ENCODE results near the gene COL18A1. TPM values are rescaled to one million over a fixed set of nuclear protein-coding genes. Genes with fewer than 3 reads are reported as not detected.
"Not testable (repeated sequence)": the region's sequence is repeated elsewhere in the genome, so short reads cannot be mapped to it uniquely, and the experiment has no call there.

The COL18A1 gene
- total and polyA plus RNA-seq, 3 experiments from 2014 or later: 1.9 to 4.7 (median 2.2) TPM

DNA sequence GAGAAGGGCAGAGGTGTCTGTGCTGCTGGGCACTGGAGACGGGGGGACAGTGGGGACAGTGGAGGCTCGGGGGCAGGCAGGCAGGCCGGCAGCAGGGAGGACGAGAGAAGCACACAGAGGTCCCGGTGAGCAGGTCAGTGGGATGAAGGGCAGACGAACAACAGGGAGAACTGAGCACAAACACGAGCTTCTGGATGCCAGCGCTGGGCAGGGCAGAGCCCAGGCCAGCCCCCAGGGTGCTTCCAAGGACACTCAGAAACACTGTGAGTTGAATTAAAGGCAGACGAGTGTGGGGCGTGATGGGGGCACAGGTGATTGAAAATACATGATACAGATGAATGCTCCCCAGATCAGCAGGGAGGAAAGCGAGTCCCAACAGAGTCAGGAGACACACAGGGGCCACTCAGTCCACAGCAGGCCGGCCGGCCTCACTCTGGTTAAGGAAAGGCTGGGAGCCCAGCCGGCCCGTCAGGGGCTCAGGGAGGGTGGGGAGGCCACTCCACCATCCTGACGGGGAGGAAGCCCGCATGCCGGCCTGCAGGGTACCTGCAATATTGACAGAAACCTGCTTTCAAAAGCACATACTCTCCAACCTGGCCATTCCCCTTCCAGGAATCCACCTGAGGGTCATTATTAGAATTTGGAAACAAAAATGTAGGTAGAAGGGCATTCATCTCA, 123.2 kb downstream of the COL18A1 start:
- peaks cover 9% of the 10 kb centered on the region for H3K36me3 ChIP-seq (ENCODE audit: insufficient read depth, low read length)

DNA sequence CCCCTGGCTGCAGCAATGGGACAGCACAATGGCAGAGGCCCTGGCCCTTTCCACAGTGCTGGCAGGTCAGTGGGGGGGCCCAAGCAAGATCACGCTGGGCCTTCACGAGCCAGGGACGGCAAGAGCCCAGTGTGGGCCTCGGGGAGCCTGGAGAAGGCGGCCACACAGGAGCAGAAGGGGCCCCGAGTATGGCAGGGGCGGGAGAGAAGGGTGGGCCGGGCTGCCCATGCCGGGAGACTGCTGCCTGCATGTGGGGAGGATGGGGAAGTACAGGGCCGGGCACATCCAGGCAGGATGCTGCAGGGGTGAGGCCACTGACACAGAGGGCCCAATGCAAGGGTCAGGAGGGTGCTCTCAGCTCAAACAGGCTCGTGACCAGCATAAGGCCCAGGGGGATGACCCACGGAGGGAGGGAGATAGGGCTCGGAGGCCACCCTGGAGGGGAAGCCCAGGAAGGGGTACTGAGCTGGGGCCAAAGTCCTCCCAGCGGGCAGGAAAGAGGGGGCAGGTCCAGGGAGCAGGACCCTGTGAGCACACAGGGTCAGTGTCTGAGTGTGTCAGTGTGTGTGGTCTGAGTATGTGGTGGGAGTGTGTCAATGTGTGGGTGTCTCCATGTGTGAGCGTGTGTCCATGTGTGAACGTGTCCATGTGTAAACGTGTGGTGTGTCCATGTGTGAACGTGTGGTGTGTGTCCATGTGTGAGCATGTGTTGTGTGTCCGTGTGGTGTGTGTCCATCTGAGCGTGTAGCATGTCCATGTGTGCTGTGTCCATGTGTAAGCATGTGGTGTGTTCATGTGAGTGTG, 124.2 kb downstream of the COL18A1 start:
- CTCF ChIA-PET: no interaction called here
- no peak overlapping the region for H3K4me3 Mint-ChIP-seq
- peaks cover 0 to 13% (median 0%) of the 10 kb centered on the region in 3 donors for H3K36me3 Mint-ChIP-seq

More for the DNA sequence above, 123.2 kb downstream of the COL18A1 start:
- Histone ChIP-seq H3K27me3 (ENCODE audit: insufficient read depth, low read length, poor library complexity, severe bottlenecking) (no peaks in the 10 kb centered on the region), H3K4me3 (ENCODE audit: low read length) (no peak overlapping the region), H3K4me1 (ENCODE audit: insufficient read depth, low read length) (peaks cover 8% of the 10 kb centered on the region), H3K9me3 (ENCODE audit: low read length) (no peaks in the 10 kb centered on the region), H3K27ac (ENCODE audit: low read depth, low read length) (no peak overlapping the region)
- H3K4me1 Mint-ChIP-seq: peaks cover 4 to 8% (median 8%) of the 10 kb centered on the region in 3 donors
- no peaks in the 10 kb centered on the region for H3K27me3 Mint-ChIP-seq
- DNase-seq: peak in 1 of 5 donors; percentile 20
- H3K27ac Mint-ChIP-seq: peak overlapping the region in 1 of 8 donors; percentile 87
- POLR2A ChIA-PET: no interaction called here
- peaks cover 0 to 13% (median 0%) of the 10 kb centered on the region in 3 donors for H3K36me3 Mint-ChIP-seq
- H3K4me3 Mint-ChIP-seq: peak overlapping the region in 1 of 7 donors; percentile 48
- CTCF ChIA-PET: no interaction called here
- no peaks in the 10 kb centered on the region for H3K9me3 Mint-ChIP-seq

DNA sequence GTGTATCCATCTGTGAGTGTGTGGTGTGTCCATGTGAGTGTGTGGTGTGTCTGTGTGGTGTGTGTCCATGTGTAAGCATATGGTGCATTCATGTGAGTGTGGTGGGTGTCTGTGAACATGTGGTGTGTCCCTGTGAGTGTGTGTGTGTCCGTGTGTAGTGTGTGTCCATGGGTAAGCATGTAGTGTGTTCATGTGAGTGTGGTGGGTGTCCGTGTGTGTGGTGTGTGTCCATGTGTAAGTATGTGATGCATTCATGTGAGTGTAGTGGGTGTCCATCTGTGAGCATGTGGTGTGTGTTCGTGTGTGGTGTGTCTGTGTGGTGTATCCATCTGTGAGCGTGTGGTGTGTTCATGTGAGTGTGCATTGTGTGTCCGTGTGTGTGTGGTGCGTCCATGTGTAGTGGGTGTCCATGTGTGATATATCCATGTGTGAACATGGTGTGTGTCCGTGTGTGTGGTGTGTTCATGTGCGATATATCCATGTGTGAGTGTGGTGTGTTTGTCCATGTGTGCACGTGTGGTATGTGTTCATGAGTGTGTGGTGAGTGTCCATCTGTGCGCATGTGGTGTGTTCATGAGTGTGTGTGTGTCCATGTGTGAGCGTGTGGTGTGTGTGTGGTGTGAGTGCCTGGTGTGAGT, 124.9 kb downstream of the COL18A1 start:
- Mint-ChIP-seq H3K9me3 (no peaks in the 10 kb centered on the region), H3K36me3 (peaks cover 0 to 13% (median 0%) of the 10 kb centered on the region in 3 donors), H3K27me3 (no peaks in the 10 kb centered on the region), H3K27ac (no peak overlapping the region), H3K4me1 (peaks cover 4 to 13% (median 9%) of the 10 kb centered on the region in 3 donors), H3K4me3 (no peak overlapping the region)
- Histone ChIP-seq H3K9me3 (ENCODE audit: low read length) (no peaks in the 10 kb centered on the region), H3K27ac (ENCODE audit: low read depth, low read length) (no peak overlapping the region), H3K27me3 (ENCODE audit: insufficient read depth, low read length, poor library complexity, severe bottlenecking) (no peaks in the 10 kb centered on the region), H3K36me3 (ENCODE audit: insufficient read depth, low read length) (peaks cover 9% of the 10 kb centered on the region), H3K4me1 (ENCODE audit: insufficient read depth, low read length) (peaks cover 11% of the 10 kb centered on the region), H3K4me3 (ENCODE audit: low read length) (no peak overlapping the region)
- ChIA-PET CTCF (no interaction called here), POLR2A (no interaction called here)
- DNase-seq: peak in 1 of 5 donors; percentile 21

More for the DNA sequence above, 124.2 kb downstream of the COL18A1 start:
- DNase-seq: peak in 1 of 5 donors; percentile 35
- Histone ChIP-seq H3K4me1 (ENCODE audit: insufficient read depth, low read length) (peaks cover 11% of the 10 kb centered on the region), H3K9me3 (ENCODE audit: low read length) (no peaks in the 10 kb centered on the region), H3K27ac (ENCODE audit: low read depth, low read length) (no peak overlapping the region), H3K4me3 (ENCODE audit: low read length) (no peak overlapping the region), H3K36me3 (ENCODE audit: insufficient read depth, low read length) (peaks cover 9% of the 10 kb centered on the region), H3K27me3 (ENCODE audit: insufficient read depth, low read length, poor library complexity, severe bottlenecking) (no peaks in the 10 kb centered on the region)
- Mint-ChIP-seq H3K4me1 (peaks cover 4 to 13% (median 9%) of the 10 kb centered on the region in 3 donors), H3K27ac (no peak overlapping the region), H3K9me3 (no peaks in the 10 kb centered on the region), H3K27me3 (no peaks in the 10 kb centered on the region)
- POLR2A ChIA-PET: no interaction called here

DNA sequence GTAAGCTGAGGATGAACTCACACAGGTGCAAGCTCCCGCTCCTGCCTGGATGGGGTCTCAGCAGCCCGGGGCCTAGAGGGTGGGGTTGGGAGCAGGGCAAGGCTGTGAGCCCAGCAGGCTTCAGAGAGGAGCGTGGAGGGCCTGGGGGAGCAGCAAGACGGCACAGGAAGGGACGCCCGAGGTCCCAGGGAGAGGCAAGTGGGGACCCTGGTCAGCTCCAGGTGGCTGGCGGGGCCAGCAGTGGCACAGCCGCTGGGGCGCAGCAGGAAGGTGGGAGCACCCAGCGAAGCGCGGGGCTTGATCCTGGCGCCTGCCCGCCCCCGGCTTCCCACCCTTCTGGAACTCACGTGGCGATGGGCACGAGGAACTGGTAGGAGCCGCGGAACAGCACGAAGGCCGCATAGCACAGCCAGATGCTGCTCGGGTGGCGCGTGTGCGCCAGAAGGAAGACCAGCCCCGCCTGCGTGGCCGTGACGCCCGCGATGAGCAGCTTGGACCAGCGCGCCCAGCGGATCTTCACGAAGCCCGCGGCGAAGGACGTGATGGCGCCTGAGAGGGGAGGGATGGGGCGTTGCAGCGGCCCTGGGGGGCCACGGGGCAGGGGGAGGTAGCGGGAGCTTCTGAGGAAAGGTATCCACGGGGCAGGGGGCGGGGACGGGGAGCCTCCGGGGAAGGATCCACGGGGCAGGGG, 125.6 kb downstream of the COL18A1 start:
- Histone ChIP-seq H3K27me3 (ENCODE audit: insufficient read depth, low read length, poor library complexity, severe bottlenecking) (no peaks in the 10 kb centered on the region), H3K27ac (ENCODE audit: low read depth, low read length) (no peak overlapping the region), H3K4me1 (ENCODE audit: insufficient read depth, low read length) (peaks cover 11% of the 10 kb centered on the region), H3K4me3 (ENCODE audit: low read length) (no peak overlapping the region), H3K36me3 (ENCODE audit: insufficient read depth, low read length) (peaks cover 9% of the 10 kb centered on the region), H3K9me3 (ENCODE audit: low read length) (no peaks in the 10 kb centered on the region)
- Mint-ChIP-seq H3K27ac (no peak overlapping the region), H3K27me3 (no peaks in the 10 kb centered on the region), H3K36me3 (peaks cover 0 to 14% (median 0%) of the 10 kb centered on the region in 3 donors), H3K4me3 (no peak overlapping the region), H3K9me3 (no peaks in the 10 kb centered on the region), H3K4me1 (peaks cover 4 to 13% (median 9%) of the 10 kb centered on the region in 3 donors)
- DNase-seq: peak in 1 of 5 donors; percentile 32
- ChIA-PET CTCF (no interaction called here), POLR2A (no interaction called here)

DNA sequence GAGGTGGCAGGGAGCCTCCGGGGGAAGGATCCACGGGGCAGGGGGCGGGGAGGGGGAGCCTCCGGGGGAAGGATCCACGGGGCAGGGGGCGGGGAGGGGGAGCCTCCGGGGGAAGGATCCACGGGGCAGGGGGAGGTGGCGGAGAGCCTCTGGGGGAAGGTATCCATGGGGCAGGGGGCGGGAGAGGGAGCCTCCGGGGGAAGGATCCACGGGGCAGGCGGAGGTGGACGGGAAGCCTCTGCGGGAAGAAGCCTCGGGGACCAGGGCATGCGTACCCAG, 126.1 kb downstream of the COL18A1 start:
- H3K36me3 ChIP-seq (ENCODE audit: insufficient read depth, low read length); H3K27ac Mint-ChIP-seq; H3K27me3 ChIP-seq (ENCODE audit: insufficient read depth, low read length, poor library complexity, severe bottlenecking); H3K9me3 Mint-ChIP-seq; H3K27ac ChIP-seq (ENCODE audit: low read depth, low read length); H3K4me3 ChIP-seq (ENCODE audit: low read length); POLR2A ChIA-PET; H3K9me3 ChIP-seq (ENCODE audit: low read length); H3K4me3 Mint-ChIP-seq; CTCF ChIA-PET; H3K27me3 Mint-ChIP-seq: not testable (repeated sequence)
- DNase-seq: peak in 1 of 5 donors; percentile 41
- H3K4me1 ChIP-seq (ENCODE audit: insufficient read depth, low read length): peaks cover 11% of the 10 kb centered on the region
- Mint-ChIP-seq H3K4me1 (peaks cover 4 to 15% (median 9%) of the 10 kb centered on the region in 3 donors), H3K36me3 (peaks cover 0 to 13% (median 0%) of the 10 kb centered on the region in 3 donors)

DNA sequence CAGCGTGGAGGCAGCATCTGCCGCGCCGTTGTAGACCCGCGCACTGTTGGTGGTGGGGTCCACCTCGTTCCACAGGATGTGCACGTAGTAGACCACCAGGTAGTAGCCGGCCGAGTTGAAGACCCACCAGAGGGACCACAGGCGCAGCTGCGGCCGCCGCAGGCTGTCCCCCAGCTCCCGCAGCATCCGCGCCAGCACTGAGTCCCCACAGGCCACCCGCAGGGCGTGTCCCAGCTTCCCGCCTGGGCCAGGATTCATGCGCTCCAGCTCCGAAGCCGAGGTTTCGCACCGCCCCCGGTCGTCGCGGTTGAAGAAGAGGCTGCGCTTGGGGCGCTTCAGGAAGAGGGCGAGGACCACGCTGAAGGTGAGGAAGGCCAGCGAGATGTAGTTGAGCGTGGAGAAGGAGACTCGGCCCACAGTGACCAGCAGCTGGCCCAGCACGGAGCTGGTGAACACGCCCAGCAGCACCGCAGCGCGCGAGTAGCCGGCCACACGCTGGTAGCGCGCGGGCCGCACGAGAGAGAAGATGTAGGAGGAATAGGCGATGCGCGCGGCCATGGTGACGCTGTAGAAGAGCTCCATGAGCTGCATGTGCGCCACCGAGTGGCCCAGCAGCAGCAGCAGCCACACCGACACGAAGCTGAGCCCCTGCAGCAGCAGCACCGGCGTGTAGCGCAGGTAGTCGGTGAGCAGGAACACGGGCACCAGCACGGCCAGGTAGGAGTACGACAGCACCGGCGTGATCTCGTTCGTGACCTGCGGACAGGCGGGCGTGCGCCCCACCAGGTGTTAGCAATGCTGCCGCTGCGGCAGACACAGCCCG, 126.6 kb downstream of the COL18A1 start:
- Mint-ChIP-seq H3K27ac (no peak overlapping the region), H3K9me3 (no peaks in the 10 kb centered on the region), H3K27me3 (no peaks in the 10 kb centered on the region), H3K4me3 (no peak overlapping the region), H3K36me3 (peaks cover 0 to 10% (median 0%) of the 10 kb centered on the region in 3 donors), H3K4me1 (peaks cover 5 to 18% (median 9%) of the 10 kb centered on the region in 3 donors)
- Histone ChIP-seq H3K4me1 (ENCODE audit: insufficient read depth, low read length) (peaks cover 11% of the 10 kb centered on the region), H3K27ac (ENCODE audit: low read depth, low read length) (no peak overlapping the region), H3K4me3 (ENCODE audit: low read length) (no peak overlapping the region), H3K9me3 (ENCODE audit: low read length) (no peaks in the 10 kb centered on the region), H3K36me3 (ENCODE audit: insufficient read depth, low read length) (peaks cover 9% of the 10 kb centered on the region), H3K27me3 (ENCODE audit: insufficient read depth, low read length, poor library complexity, severe bottlenecking) (no peaks in the 10 kb centered on the region)
- CTCF ChIA-PET: interaction anchor here (1.0 kb wide), 1 partner anchor 24 kb away, joined by 3 read pairs; no protein-coding TSS in a partner anchor
- POLR2A ChIA-PET: no interaction called here
- DNase-seq: peak in 1 of 5 donors; percentile 43

DNA sequence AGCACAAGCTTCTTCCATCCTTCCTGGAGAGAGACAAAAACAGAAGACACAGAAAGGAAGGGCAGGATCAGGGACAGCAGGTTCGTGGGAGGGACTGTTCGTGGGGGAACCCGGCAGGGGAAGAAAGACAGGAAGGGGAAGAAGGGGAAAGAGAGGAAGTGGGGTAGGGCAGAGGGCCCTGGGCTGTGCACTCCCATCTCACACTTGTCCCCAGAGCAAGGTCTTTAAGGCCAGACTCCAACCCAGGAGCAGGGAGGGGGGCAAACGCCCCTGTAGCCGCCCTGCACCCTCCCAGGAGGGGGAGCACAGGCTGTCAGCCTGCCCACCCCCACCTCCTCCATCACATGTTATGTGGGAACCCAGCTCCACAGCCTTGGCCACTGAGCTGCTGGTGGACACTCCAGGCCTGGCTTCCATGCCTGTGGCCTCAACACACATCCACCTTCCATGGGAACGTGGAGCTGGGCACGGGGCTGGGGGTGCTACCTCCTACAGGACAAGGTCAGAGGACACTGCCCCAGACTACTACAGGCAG, 127.9 kb downstream of the COL18A1 start:
- Histone ChIP-seq H3K27me3 (ENCODE audit: insufficient read depth, low read length, poor library complexity, severe bottlenecking) (no peaks in the 10 kb centered on the region), H3K27ac (ENCODE audit: low read depth, low read length) (no peak overlapping the region), H3K4me3 (ENCODE audit: low read length) (no peak overlapping the region), H3K36me3 (ENCODE audit: insufficient read depth, low read length) (peaks cover 9% of the 10 kb centered on the region), H3K9me3 (ENCODE audit: low read length) (no peaks in the 10 kb centered on the region), H3K4me1 (ENCODE audit: insufficient read depth, low read length) (peaks cover 11% of the 10 kb centered on the region)
- POLR2A ChIA-PET: no interaction called here
- H3K4me3 Mint-ChIP-seq: peak overlapping the region in 3 of 7 donors; percentile 29 to 70 (median 37)
- peaks cover 0 to 5% (median 0%) of the 10 kb centered on the region in 3 donors for H3K36me3 Mint-ChIP-seq
- H3K4me1 Mint-ChIP-seq: peaks cover 5 to 18% (median 9%) of the 10 kb centered on the region in 3 donors
- peak in 1 of 5 donors; percentile 10 for DNase-seq
- CTCF ChIA-PET: interaction anchor here (1.0 kb wide), 1 partner anchor 23 kb away, joined by 3 read pairs; no protein-coding TSS in a partner anchor
- H3K27me3 Mint-ChIP-seq: no peaks in the 10 kb centered on the region
- H3K27ac Mint-ChIP-seq: peak overlapping the region in 7 of 8 donors; percentile 69 to 95 (median 78)
- no peaks in the 10 kb centered on the region for H3K9me3 Mint-ChIP-seq

Measured in CD8-positive, alpha-beta memory T cell (primary cell).